Measurements from ENCODE around the gene HIRIP3.
A peak's percentile ranks its signal among the peaks of the same experiment; 100 is the strongest.

DNA sequence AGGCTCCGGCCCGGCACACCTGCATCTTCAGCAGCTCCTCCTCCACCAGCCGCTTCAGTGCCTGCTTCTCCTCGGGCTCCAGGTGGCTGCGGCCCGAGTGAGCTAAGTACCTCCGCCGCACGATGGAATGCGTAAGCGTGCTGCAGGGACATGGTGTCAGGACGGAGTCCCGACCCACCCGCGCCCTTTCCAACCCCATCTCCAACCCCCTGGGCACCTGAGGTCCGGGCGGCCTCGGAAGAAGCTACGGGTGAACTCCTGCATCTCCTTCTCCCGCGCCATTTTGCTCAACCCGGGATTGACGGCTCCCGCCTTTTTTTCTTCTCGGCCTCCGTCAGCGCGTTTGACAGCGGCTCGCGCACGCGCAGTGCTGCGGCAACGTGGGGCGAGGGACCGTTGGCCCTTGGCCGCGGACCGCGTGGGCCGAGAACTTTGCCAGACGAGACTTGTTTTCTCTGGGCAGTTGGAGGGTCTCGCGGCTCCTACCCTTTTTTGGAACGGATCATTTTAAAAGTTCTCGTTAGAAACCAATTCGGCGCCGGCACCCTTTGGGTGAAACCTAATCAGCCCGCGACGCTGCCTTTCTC is at the start of gene HIRIP3:
- TF ChIP-seq, protein P1, sequence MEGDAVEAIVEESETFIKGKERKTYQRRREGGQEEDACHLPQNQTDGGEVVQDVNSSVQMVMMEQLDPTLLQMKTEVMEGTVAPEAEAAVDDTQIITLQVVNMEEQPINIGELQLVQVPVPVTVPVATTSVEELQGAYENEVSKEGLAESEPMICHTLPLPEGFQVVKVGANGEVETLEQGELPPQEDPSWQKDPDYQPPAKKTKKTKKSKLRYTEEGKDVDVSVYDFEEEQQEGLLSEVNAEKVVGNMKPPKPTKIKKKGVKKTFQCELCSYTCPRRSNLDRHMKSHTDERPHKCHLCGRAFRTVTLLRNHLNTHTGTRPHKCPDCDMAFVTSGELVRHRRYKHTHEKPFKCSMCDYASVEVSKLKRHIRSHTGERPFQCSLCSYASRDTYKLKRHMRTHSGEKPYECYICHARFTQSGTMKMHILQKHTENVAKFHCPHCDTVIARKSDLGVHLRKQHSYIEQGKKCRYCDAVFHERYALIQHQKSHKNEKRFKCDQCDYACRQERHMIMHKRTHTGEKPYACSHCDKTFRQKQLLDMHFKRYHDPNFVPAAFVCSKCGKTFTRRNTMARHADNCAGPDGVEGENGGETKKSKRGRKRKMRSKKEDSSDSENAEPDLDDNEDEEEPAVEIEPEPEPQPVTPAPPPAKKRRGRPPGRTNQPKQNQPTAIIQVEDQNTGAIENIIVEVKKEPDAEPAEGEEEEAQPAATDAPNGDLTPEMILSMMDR (IDR thresholded peaks at IDR 0.05): no peak
- peak in 1 of 2 donors; percentile 32 for TF ChIP-seq POLR2A (IDR thresholded peaks at IDR 0.05)
